DND-41 (cell line): ENCODE measurements around the gene MIDN.

Experiments
- ATAC-seq: fragments of 200-7000 bp; cut with Tn5 transposase; 3 replicates; pipeline ENCODE4 v1.9.1; 2021; ENCODE audit warnings: low read depth; ENCODE audit not compliant: insufficient read depth
- DNase-seq: peaks from one replicate; pipeline ENCODE4 v3.0.0-alpha.2; 2020
- H2AFZ ChIP-seq: 2 replicates; pipeline ENCODE4 v1.6.0; 2012; ENCODE audit warnings: low read depth, low read length
- H3K27ac ChIP-seq: 2 replicates; pipeline ENCODE4 v1.5.1; 2012; ENCODE audit warnings: low read length, inconsistent platforms
- H3K27me3 ChIP-seq: fragments of 200-600 bp; sonication (generic); 2 replicates; pipeline ENCODE4 v1.6.0; 2012; ENCODE audit warnings: low read length, mild to moderate bottlenecking, inconsistent platforms; ENCODE audit not compliant: insufficient read depth, poor library complexity
- H3K36me3 ChIP-seq: 2 replicates; pipeline ENCODE4 v1.5.1; 2012; ENCODE audit warnings: low read length, inconsistent platforms; ENCODE audit not compliant: insufficient read depth
- H3K4me1 ChIP-seq: 2 replicates; pipeline ENCODE4 v1.5.1; 2012; ENCODE audit warnings: mild to moderate bottlenecking, low read length; ENCODE audit not compliant: insufficient read depth
- H3K4me2 ChIP-seq: 2 replicates; pipeline ENCODE4 v1.6.0; 2012; ENCODE audit warnings: mild to moderate bottlenecking, moderate library complexity, low read length, inconsistent platforms; ENCODE audit not compliant: insufficient read depth
- H3K4me3 ChIP-seq, 2 experiments: fragments of 200-600 bp in 1 of 2; shearing (Covaris generic) in 1 of 2; 2 replicates each; pipeline ENCODE4 v1.5.1; 2012 to 2016; ENCODE audit warnings: inconsistent platforms in 2 of 2, low read length in 2 of 2, mild to moderate bottlenecking in 2 of 2, low read depth in 1 of 2, moderate library complexity in 1 of 2
- H3K79me2 ChIP-seq: 2 replicates; pipeline ENCODE4 v1.6.0; 2012; ENCODE audit warnings: low read length, inconsistent platforms; ENCODE audit not compliant: insufficient read depth
- H3K9ac ChIP-seq: 2 replicates; pipeline ENCODE4 v1.6.0; 2012; ENCODE audit warnings: low read depth, mild to moderate bottlenecking, inconsistent platforms, low read length, moderate library complexity
- H3K9me3 ChIP-seq: 2 replicates; pipeline ENCODE4 v1.5.1; 2012; ENCODE audit warnings: low read length, moderate library complexity, mild to moderate bottlenecking, inconsistent platforms; ENCODE audit not compliant: insufficient read depth, severe bottlenecking
- H4K20me1 ChIP-seq: 2 replicates; pipeline ENCODE4 v1.6.0; 2012; ENCODE audit warnings: low read length; ENCODE audit not compliant: insufficient read depth
- CTCF ChIP-seq: IDR thresholded peaks from 2 replicates; pipeline ENCODE4 v1.5.1; 2012; ENCODE audit warnings: borderline replicate concordance, low read length, moderate library complexity, mild to moderate bottlenecking; ENCODE audit not compliant: poor library complexity, severe bottlenecking; ENCODE audit errors: extremely low read depth
- EZH2 ChIP-seq: IDR thresholded peaks from 3 replicates; pipeline ENCODE4 v1.6.1; 2012; ENCODE audit warnings: borderline replicate concordance, low read depth, mild to moderate bottlenecking, moderate library complexity, low read length, inconsistent platforms; ENCODE audit not compliant: severe bottlenecking

MIDN gene

GRCh38 chr19:1286487-1287353 lies 38.3 kb downstream of the MIDN start:
- DNase-seq (no peak), ATAC-seq (no peak)
- Histone ChIP-seq H3K4me2 (no peak overlapping the region), H3K36me3 (no peaks in the 10 kb centered on the region), H4K20me1 (peaks cover 3% of the 10 kb centered on the region; the same call in 1 of the 2 replicates), H2AFZ (no peak overlapping the region), H3K27me3 (no peaks in the 10 kb centered on the region), H3K4me3 (no peak overlapping the region), H3K9ac (no peak overlapping the region), H3K4me1 (no peaks in the 10 kb centered on the region), H3K79me2 (no peaks in the 10 kb centered on the region), H3K9me3 (no peaks in the 10 kb centered on the region), H3K27ac (no peak overlapping the region)
- TF ChIP-seq CTCF (no peak), EZH2 (no peak)

- Histone ChIP-seq H3K36me3 (no peaks in the 10 kb centered on the region), H3K4me2 (no peak overlapping the region), H3K4me3 (no peak overlapping the region), H3K9me3 (no peaks in the 10 kb centered on the region), H3K4me1 (no peaks in the 10 kb centered on the region), H3K9ac (no peak overlapping the region), H3K79me2 (no peaks in the 10 kb centered on the region), H3K27ac (no peak overlapping the region), H3K27me3 (no peaks in the 10 kb centered on the region), H4K20me1 (peaks cover 3% of the 10 kb centered on the region; the same call in 1 of the 2 replicates), H2AFZ (no peak overlapping the region)
- ATAC-seq (no peak), DNase-seq (no peak)
- no peak for TF ChIP-seq CTCF
- TF ChIP-seq EZH2, result no peak
Observed at GRCh38 chr19:1287354-1288225, 39.2 kb downstream of the MIDN start.

GRCh38 chr19:1288226-1288612 lies 39.8 kb downstream of the MIDN start:
- ATAC-seq (no peak), DNase-seq (no peak)
- no peaks in the 10 kb centered on the region for H3K79me2 ChIP-seq
- no peak for TF ChIP-seq CTCF
- TF ChIP-seq EZH2, result no peak
- H3K27ac ChIP-seq, result no peak overlapping the region
- no peak overlapping the region for H3K4me2 ChIP-seq
- H4K20me1 ChIP-seq, result peaks cover 3% of the 10 kb centered on the region; the same call in 1 of the 2 replicates
- no peak overlapping the region for H3K4me3 ChIP-seq
- H2AFZ ChIP-seq, result no peak overlapping the region
- H3K4me1 ChIP-seq, result no peaks in the 10 kb centered on the region
- no peaks in the 10 kb centered on the region for H3K9me3 ChIP-seq
- H3K36me3 ChIP-seq, result no peaks in the 10 kb centered on the region
- H3K9ac ChIP-seq, result no peak overlapping the region
- H3K27me3 ChIP-seq, result no peaks in the 10 kb centered on the region
